ENCODE data around the gene SNPH.
A peak's percentile ranks its signal among the peaks of the same experiment; 100 is the strongest.

SNPH gene

GRCh38 chr20:1252416-1252815, 13.7 kb upstream of the SNPH start:
- H3K4me3 ChIP-seq (ENCODE audit: low read depth, low read length), result no peak overlapping the region
- no peak for TF ChIP-seq CTCF (conservative IDR thresholded peaks at IDR 0.05; ENCODE audit: low read depth, low read length)
- DNase-seq (ENCODE audit: low read depth), result no peak

- no peak overlapping the region for H3K4me3 ChIP-seq (ENCODE audit: low read depth, low read length)
- DNase-seq (ENCODE audit: low read depth), result no peak
- no peak for TF ChIP-seq CTCF (conservative IDR thresholded peaks at IDR 0.05; ENCODE audit: low read depth, low read length)
Observed at GRCh38 chr20:1254254-1254653, 11.8 kb upstream of the SNPH start.

- no peak for TF ChIP-seq CTCF (conservative IDR thresholded peaks at IDR 0.05; ENCODE audit: low read depth, low read length)
- no peak overlapping the region for H3K4me3 ChIP-seq (ENCODE audit: low read depth, low read length)
Observed at GRCh38 chr20:1255675-1256074, 10.4 kb upstream of the SNPH start.

GRCh38 chr20:1263853-1264252, 2.2 kb upstream of the SNPH start:
- peak; percentile 44 for DNase-seq (ENCODE audit: low read depth)
- no peak for TF ChIP-seq CTCF (conservative IDR thresholded peaks at IDR 0.05; ENCODE audit: low read depth, low read length)

More at GRCh38 chr20:1255675-1256074, 10.4 kb upstream of the SNPH start:
- no peak for DNase-seq (ENCODE audit: low read depth)

GRCh38 chr20:1264727-1265126, 1.4 kb upstream of the SNPH start:
- no peak overlapping the region for H3K4me3 ChIP-seq (ENCODE audit: low read depth, low read length)
- DNase-seq (ENCODE audit: low read depth), result no peak
- no peak for TF ChIP-seq CTCF (conservative IDR thresholded peaks at IDR 0.05; ENCODE audit: low read depth, low read length)

More at GRCh38 chr20:1263853-1264252, 2.2 kb upstream of the SNPH start:
- H3K4me3 ChIP-seq (ENCODE audit: low read depth, low read length), result no peak overlapping the region

GRCh38 chr20:1265226-1265915, 723 bp upstream of the SNPH start:
- DNase-seq (ENCODE audit: low read depth), result no peak
- no peak for TF ChIP-seq CTCF (conservative IDR thresholded peaks at IDR 0.05; ENCODE audit: low read depth, low read length)
- H3K4me3 ChIP-seq (ENCODE audit: low read depth, low read length), result peak overlapping the region; percentile 80

- no peak for DNase-seq (ENCODE audit: low read depth)
- peak overlapping the region; percentile 80 for H3K4me3 ChIP-seq (ENCODE audit: low read depth, low read length)
- no peak for TF ChIP-seq CTCF (conservative IDR thresholded peaks at IDR 0.05; ENCODE audit: low read depth, low read length)
Observed at GRCh38 chr20:1265916-1266166, 253 bp upstream of the SNPH start.

Data from choroid plexus epithelial cell (primary cell).